Measurements from ENCODE around the gene HHLA2.
"Not testable (repeated sequence)": the region's sequence is repeated elsewhere in the genome, so short reads cannot be mapped to it uniquely, and the experiment has no call there.

HHLA2 gene

GRCh38 chr3:108296239-108296638 is at the start of gene HHLA2:
TSS of gene HHLA2 (plus strand) at chr3:108296548. CDS start at chr3:108351814, 55,266 bp downstream.
- no peak for DNase-seq (ENCODE audit: low read depth, low spot score)

- no peak for DNase-seq (ENCODE audit: low read depth, low spot score)
Observed at GRCh38 chr3:108250626-108251025, 45.7 kb upstream of the HHLA2 start.

- no peak for DNase-seq (ENCODE audit: low read depth, low spot score)
Observed at GRCh38 chr3:108251265-108251664, 45.1 kb upstream of the HHLA2 start.

GRCh38 chr3:108251844-108252243 is 44.5 kb upstream of the HHLA2 start:
- DNase-seq (ENCODE audit: low read depth, low spot score) = no peak

- no peak for DNase-seq (ENCODE audit: low read depth, low spot score)
Observed at GRCh38 chr3:108255131-108255530, 41.2 kb upstream of the HHLA2 start.

- DNase-seq (ENCODE audit: low read depth, low spot score) = not testable (repeated sequence)
Observed at GRCh38 chr3:108264534-108265298, 31.6 kb upstream of the HHLA2 start.

GRCh38 chr3:108268235-108268634 is 28.1 kb upstream of the HHLA2 start:
- not testable (repeated sequence) for DNase-seq (ENCODE audit: low read depth, low spot score)

- DNase-seq (ENCODE audit: low read depth, low spot score) = no peak
Observed at GRCh38 chr3:108271626-108272025, 24.7 kb upstream of the HHLA2 start.

GRCh38 chr3:108279066-108279465 is 17.3 kb upstream of the HHLA2 start:
- not testable (repeated sequence) for DNase-seq (ENCODE audit: low read depth, low spot score)

- DNase-seq (ENCODE audit: low read depth, low spot score) = no peak
Observed at GRCh38 chr3:108280476-108280875, 15.9 kb upstream of the HHLA2 start.

- no peak for DNase-seq (ENCODE audit: low read depth, low spot score)
Observed at GRCh38 chr3:108281670-108282069, 14.7 kb upstream of the HHLA2 start.

GRCh38 chr3:108283006-108283405 is 13.3 kb upstream of the HHLA2 start:
- peak; percentile 63 for DNase-seq (ENCODE audit: low read depth, low spot score)

GRCh38 chr3:108283989-108284388 is 12.4 kb upstream of the HHLA2 start:
- no peak for DNase-seq (ENCODE audit: low read depth, low spot score)

GRCh38 chr3:108285176-108285575 is 11.2 kb upstream of the HHLA2 start:
- no peak for DNase-seq (ENCODE audit: low read depth, low spot score)

- no peak for DNase-seq (ENCODE audit: low read depth, low spot score)
Observed at GRCh38 chr3:108287146-108287545, 9.2 kb upstream of the HHLA2 start.

GRCh38 chr3:108288193-108288592 is 8.2 kb upstream of the HHLA2 start:
- DNase-seq (ENCODE audit: low read depth, low spot score) = not testable (repeated sequence)

GRCh38 chr3:108289159-108289558 is 7.2 kb upstream of the HHLA2 start:
- DNase-seq (ENCODE audit: low read depth, low spot score) = no peak

GRCh38 chr3:108292450-108292849 is 3.9 kb upstream of the HHLA2 start:
- DNase-seq (ENCODE audit: low read depth, low spot score) = no peak

GRCh38 chr3:108292905-108293328 is 3.4 kb upstream of the HHLA2 start:
- DNase-seq (ENCODE audit: low read depth, low spot score) = no peak

GRCh38 chr3:108293858-108294257 is 2.5 kb upstream of the HHLA2 start:
- DNase-seq (ENCODE audit: low read depth, low spot score) = no peak

- no peak for DNase-seq (ENCODE audit: low read depth, low spot score)
Observed at GRCh38 chr3:108295421-108296175, 750 bp upstream of the HHLA2 start.

- DNase-seq (ENCODE audit: low read depth, low spot score) = peak; percentile 45
Observed at GRCh38 chr3:108297647-108298046, 1.3 kb downstream of the HHLA2 start.

GRCh38 chr3:108298056-108298455 is 1.7 kb downstream of the HHLA2 start:
- DNase-seq (ENCODE audit: low read depth, low spot score) = no peak
